Measurements from ENCODE around the gene NACC2. TPM values are rescaled to one million over a fixed set of nuclear protein-coding genes. Genes with fewer than 3 reads are reported as not detected.

Gene NACC2
- total and polyA plus RNA-seq, 2 experiments from 2014 or later, result 3.8 to 20.8 TPM

DNA sequence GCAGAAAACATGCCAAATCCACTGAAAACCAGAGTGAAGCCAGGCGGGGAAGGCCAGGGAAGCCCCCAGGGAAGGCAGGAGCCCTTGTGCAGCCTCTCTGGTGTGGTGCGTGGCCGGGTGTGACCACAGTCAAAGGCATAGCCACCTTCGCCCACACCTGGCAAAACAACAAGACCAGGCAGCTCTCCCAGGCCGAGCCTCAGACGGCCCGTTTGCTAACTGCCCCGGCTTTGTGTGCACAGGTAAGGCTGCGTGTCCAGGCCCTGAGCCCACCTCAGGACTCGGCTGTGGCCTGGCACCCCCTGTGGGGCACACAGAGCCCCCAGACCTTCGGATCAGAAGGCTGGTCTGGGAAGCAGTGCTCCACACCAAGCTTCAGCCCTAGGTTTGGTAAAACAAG lies 17.5 kb upstream of the NACC2 start (continued):
- TF ChIP-seq, protein P1, sequence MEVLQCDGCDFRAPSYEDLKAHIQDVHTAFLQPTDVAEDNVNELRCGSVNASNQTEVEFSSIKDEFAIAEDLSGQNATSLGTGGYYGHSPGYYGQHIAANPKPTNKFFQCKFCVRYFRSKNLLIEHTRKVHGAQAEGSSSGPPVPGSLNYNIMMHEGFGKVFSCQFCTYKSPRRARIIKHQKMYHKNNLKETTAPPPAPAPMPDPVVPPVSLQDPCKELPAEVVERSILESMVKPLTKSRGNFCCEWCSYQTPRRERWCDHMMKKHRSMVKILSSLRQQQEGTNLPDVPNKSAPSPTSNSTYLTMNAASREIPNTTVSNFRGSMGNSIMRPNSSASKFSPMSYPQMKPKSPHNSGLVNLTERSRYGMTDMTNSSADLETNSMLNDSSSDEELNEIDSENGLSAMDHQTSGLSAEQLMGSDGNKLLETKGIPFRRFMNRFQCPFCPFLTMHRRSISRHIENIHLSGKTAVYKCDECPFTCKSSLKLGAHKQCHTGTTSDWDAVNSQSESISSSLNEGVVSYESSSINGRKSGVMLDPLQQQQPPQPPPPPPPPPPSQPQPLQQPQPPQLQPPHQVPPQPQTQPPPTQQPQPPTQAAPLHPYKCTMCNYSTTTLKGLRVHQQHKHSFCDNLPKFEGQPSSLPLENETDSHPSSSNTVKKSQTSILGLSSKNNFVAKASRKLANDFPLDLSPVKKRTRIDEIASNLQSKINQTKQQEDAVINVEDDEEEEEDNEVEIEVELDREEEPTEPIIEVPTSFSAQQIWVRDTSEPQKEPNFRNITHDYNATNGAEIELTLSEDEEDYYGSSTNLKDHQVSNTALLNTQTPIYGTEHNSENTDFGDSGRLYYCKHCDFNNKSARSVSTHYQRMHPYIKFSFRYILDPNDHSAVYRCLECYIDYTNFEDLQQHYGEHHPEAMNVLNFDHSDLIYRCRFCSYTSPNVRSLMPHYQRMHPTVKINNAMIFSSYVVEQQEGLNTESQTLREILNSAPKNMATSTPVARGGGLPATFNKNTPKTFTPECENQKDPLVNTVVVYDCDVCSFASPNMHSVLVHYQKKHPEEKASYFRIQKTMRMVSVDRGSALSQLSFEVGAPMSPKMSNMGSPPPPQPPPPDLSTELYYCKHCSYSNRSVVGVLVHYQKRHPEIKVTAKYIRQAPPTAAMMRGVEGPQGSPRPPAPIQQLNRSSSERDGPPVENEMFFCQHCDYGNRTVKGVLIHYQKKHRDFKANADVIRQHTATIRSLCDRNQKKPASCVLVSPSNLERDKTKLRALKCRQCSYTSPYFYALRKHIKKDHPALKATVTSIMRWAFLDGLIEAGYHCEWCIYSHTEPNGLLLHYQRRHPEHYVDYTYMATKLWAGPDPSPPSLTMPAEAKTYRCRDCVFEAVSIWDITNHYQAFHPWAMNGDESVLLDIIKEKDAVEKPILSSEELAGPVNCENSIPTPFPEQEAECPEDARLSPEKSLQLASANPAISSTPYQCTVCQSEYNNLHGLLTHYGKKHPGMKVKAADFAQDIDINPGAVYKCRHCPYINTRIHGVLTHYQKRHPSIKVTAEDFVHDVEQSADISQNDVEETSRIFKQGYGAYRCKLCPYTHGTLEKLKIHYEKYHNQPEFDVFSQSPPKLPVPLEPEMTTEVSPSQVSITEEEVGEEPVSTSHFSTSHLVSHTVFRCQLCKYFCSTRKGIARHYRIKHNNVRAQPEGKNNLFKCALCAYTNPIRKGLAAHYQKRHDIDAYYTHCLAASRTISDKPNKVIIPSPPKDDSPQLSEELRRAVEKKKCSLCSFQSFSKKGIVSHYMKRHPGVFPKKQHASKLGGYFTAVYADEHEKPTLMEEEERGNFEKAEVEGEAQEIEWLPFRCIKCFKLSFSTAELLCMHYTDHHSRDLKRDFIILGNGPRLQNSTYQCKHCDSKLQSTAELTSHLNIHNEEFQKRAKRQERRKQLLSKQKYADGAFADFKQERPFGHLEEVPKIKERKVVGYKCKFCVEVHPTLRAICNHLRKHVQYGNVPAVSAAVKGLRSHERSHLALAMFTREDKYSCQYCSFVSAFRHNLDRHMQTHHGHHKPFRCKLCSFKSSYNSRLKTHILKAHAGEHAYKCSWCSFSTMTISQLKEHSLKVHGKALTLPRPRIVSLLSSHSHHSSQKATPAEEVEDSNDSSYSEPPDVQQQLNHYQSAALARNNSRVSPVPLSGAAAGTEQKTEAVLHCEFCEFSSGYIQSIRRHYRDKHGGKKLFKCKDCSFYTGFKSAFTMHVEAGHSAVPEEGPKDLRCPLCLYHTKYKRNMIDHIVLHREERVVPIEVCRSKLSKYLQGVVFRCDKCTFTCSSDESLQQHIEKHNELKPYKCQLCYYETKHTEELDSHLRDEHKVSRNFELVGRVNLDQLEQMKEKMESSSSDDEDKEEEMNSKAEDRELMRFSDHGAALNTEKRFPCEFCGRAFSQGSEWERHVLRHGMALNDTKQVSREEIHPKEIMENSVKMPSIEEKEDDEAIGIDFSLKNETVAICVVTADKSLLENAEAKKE (CRISPR knock-in tag; IDR thresholded peaks at IDR 0.05), result no peak
- TF ChIP-seq, protein P2, sequence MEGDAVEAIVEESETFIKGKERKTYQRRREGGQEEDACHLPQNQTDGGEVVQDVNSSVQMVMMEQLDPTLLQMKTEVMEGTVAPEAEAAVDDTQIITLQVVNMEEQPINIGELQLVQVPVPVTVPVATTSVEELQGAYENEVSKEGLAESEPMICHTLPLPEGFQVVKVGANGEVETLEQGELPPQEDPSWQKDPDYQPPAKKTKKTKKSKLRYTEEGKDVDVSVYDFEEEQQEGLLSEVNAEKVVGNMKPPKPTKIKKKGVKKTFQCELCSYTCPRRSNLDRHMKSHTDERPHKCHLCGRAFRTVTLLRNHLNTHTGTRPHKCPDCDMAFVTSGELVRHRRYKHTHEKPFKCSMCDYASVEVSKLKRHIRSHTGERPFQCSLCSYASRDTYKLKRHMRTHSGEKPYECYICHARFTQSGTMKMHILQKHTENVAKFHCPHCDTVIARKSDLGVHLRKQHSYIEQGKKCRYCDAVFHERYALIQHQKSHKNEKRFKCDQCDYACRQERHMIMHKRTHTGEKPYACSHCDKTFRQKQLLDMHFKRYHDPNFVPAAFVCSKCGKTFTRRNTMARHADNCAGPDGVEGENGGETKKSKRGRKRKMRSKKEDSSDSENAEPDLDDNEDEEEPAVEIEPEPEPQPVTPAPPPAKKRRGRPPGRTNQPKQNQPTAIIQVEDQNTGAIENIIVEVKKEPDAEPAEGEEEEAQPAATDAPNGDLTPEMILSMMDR (conservative IDR thresholded peaks at IDR 0.05; ENCODE audit: low read depth in 2 of 2), result no peak
- TF ChIP-seq POLR2AphosphoS5 (IDR thresholded peaks at IDR 0.05; ENCODE audit: low read depth) (no peak), CREB1 (CRISPR knock-in tag; IDR thresholded peaks at IDR 0.05; ENCODE audit: low read depth) (no peak), EZH2 (IDR thresholded peaks at IDR 0.05; ENCODE audit: low read depth, unreplicated experiment) (no peak), JUNB (IDR thresholded peaks at IDR 0.05; ENCODE audit: unreplicated experiment) (no peak), NANOG (IDR thresholded peaks at IDR 0.05; ENCODE audit: borderline replicate concordance) (no peak), STAT1 (IDR thresholded peaks at IDR 0.05; ENCODE audit: unreplicated experiment) (no peak)
- TF ChIP-seq, protein P3, sequence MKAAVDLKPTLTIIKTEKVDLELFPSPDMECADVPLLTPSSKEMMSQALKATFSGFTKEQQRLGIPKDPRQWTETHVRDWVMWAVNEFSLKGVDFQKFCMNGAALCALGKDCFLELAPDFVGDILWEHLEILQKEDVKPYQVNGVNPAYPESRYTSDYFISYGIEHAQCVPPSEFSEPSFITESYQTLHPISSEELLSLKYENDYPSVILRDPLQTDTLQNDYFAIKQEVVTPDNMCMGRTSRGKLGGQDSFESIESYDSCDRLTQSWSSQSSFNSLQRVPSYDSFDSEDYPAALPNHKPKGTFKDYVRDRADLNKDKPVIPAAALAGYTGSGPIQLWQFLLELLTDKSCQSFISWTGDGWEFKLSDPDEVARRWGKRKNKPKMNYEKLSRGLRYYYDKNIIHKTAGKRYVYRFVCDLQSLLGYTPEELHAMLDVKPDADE (IDR thresholded peaks at IDR 0.05), result no peak
